Measurements from ENCODE around the gene TMEM190.

TMEM190 gene

GRCh38 chr19:55366790-55367189, 9.8 kb upstream of the TMEM190 start:
- H3K9me3 ChIP-seq (ENCODE audit: control insufficient read depth, insufficient read depth, low read length): no peaks in the 10 kb centered on the region
- no peak overlapping the region for H3K4me3 ChIP-seq (ENCODE audit: low read depth, low read length)
- H3K27me3 ChIP-seq (ENCODE audit: control insufficient read depth, insufficient read depth, low read length): peaks cover 11% of the 10 kb centered on the region
- no peaks in the 10 kb centered on the region for H3K36me3 ChIP-seq (ENCODE audit: control insufficient read depth, insufficient read depth, low read length)
- H3K9ac ChIP-seq (ENCODE audit: low read depth, low read length): no peak overlapping the region
- H3K4me1 ChIP-seq (ENCODE audit: control insufficient read depth, insufficient read depth, low read length): peaks cover 3% of the 10 kb centered on the region

- H3K4me3 ChIP-seq (ENCODE audit: low read depth, low read length): no peak overlapping the region
- peaks cover 16% of the 10 kb centered on the region for H3K27me3 ChIP-seq (ENCODE audit: control insufficient read depth, insufficient read depth, low read length)
- H3K9me3 ChIP-seq (ENCODE audit: control insufficient read depth, insufficient read depth, low read length): no peaks in the 10 kb centered on the region
- H3K36me3 ChIP-seq (ENCODE audit: control insufficient read depth, insufficient read depth, low read length): no peaks in the 10 kb centered on the region
- H3K4me1 ChIP-seq (ENCODE audit: control insufficient read depth, insufficient read depth, low read length): peaks cover 3% of the 10 kb centered on the region
- H3K9ac ChIP-seq (ENCODE audit: low read depth, low read length): no peak overlapping the region
Measured at GRCh38 chr19:55368106-55368505, 8.5 kb upstream of the TMEM190 start.

- Histone ChIP-seq H3K9me3 (ENCODE audit: control insufficient read depth, insufficient read depth, low read length) (no peaks in the 10 kb centered on the region), H3K4me3 (ENCODE audit: low read depth, low read length) (peak overlapping the region; percentile 39), H3K27me3 (ENCODE audit: control insufficient read depth, insufficient read depth, low read length) (peaks cover 16% of the 10 kb centered on the region), H3K4me1 (ENCODE audit: control insufficient read depth, insufficient read depth, low read length) (peaks cover 5% of the 10 kb centered on the region), H3K36me3 (ENCODE audit: control insufficient read depth, insufficient read depth, low read length) (no peaks in the 10 kb centered on the region), H3K9ac (ENCODE audit: low read depth, low read length) (no peak overlapping the region)
Measured at GRCh38 chr19:55368701-55369563, 7.7 kb upstream of the TMEM190 start.

GRCh38 chr19:55369653-55370304, 6.8 kb upstream of the TMEM190 start:
- peak overlapping the region; percentile 61 for H3K4me3 ChIP-seq (ENCODE audit: low read depth, low read length)
- peaks cover 5% of the 10 kb centered on the region for H3K4me1 ChIP-seq (ENCODE audit: control insufficient read depth, insufficient read depth, low read length)
- H3K9me3 ChIP-seq (ENCODE audit: control insufficient read depth, insufficient read depth, low read length): no peaks in the 10 kb centered on the region
- H3K27me3 ChIP-seq (ENCODE audit: control insufficient read depth, insufficient read depth, low read length): peaks cover 16% of the 10 kb centered on the region
- no peaks in the 10 kb centered on the region for H3K36me3 ChIP-seq (ENCODE audit: control insufficient read depth, insufficient read depth, low read length)
- no peak overlapping the region for H3K9ac ChIP-seq (ENCODE audit: low read depth, low read length)

GRCh38 chr19:55370305-55370988, 6.2 kb upstream of the TMEM190 start, which contains the start of gene IL11:
Gene IL11, minus strand, starts transcription at chr19:55370463. Its CDS starts 153 bp downstream, at chr19:55370310.
- Histone ChIP-seq H3K4me3 (ENCODE audit: low read depth, low read length) (peak within 1 kb of the TSS; percentile 61), H3K9me3 (ENCODE audit: control insufficient read depth, insufficient read depth, low read length) (no peaks in the 10 kb centered on the region), H3K27me3 (ENCODE audit: control insufficient read depth, insufficient read depth, low read length) (peaks cover 16% of the 10 kb centered on the region), H3K4me1 (ENCODE audit: control insufficient read depth, insufficient read depth, low read length) (peaks cover 7% of the 10 kb centered on the region), H3K9ac (ENCODE audit: low read depth, low read length) (no peak within 1 kb of the TSS), H3K36me3 (ENCODE audit: control insufficient read depth, insufficient read depth, low read length) (no peaks in the 10 kb centered on the region)

- Histone ChIP-seq H3K4me1 (ENCODE audit: control insufficient read depth, insufficient read depth, low read length) (peaks cover 19% of the 10 kb centered on the region), H3K27me3 (ENCODE audit: control insufficient read depth, insufficient read depth, low read length) (peaks cover 16% of the 10 kb centered on the region)
Measured at GRCh38 chr19:55372316-55373081, 4.1 kb upstream of the TMEM190 start.

GRCh38 chr19:55373306-55373992, 3.2 kb upstream of the TMEM190 start:
- Histone ChIP-seq H3K9me3 (ENCODE audit: control insufficient read depth, insufficient read depth, low read length) (no peaks in the 10 kb centered on the region), H3K27me3 (ENCODE audit: control insufficient read depth, insufficient read depth, low read length) (peaks cover 18% of the 10 kb centered on the region), H3K4me1 (ENCODE audit: control insufficient read depth, insufficient read depth, low read length) (peaks cover 19% of the 10 kb centered on the region), H3K9ac (ENCODE audit: low read depth, low read length) (no peak overlapping the region), H3K36me3 (ENCODE audit: control insufficient read depth, insufficient read depth, low read length) (no peaks in the 10 kb centered on the region), H3K4me3 (ENCODE audit: low read depth, low read length) (peak overlapping the region; percentile 5)

More at GRCh38 chr19:55372316-55373081, 4.1 kb upstream of the TMEM190 start:
- no peaks in the 10 kb centered on the region for H3K36me3 ChIP-seq (ENCODE audit: control insufficient read depth, insufficient read depth, low read length)
- no peak overlapping the region for H3K4me3 ChIP-seq (ENCODE audit: low read depth, low read length)
- H3K9ac ChIP-seq (ENCODE audit: low read depth, low read length): no peak overlapping the region
- H3K9me3 ChIP-seq (ENCODE audit: control insufficient read depth, insufficient read depth, low read length): no peaks in the 10 kb centered on the region

- H3K9ac ChIP-seq (ENCODE audit: low read depth, low read length): no peak overlapping the region
- peaks cover 22% of the 10 kb centered on the region for H3K4me1 ChIP-seq (ENCODE audit: control insufficient read depth, insufficient read depth, low read length)
- H3K27me3 ChIP-seq (ENCODE audit: control insufficient read depth, insufficient read depth, low read length): peaks cover 21% of the 10 kb centered on the region
- H3K36me3 ChIP-seq (ENCODE audit: control insufficient read depth, insufficient read depth, low read length): no peaks in the 10 kb centered on the region
- peak overlapping the region; percentile 5 for H3K4me3 ChIP-seq (ENCODE audit: low read depth, low read length)
- no peaks in the 10 kb centered on the region for H3K9me3 ChIP-seq (ENCODE audit: control insufficient read depth, insufficient read depth, low read length)
Measured at GRCh38 chr19:55373993-55374757, 2.5 kb upstream of the TMEM190 start.

GRCh38 chr19:55377356-55378131, 918 bp downstream of the TMEM190 start:
- peaks cover 14% of the 10 kb centered on the region for H3K27me3 ChIP-seq (ENCODE audit: control insufficient read depth, insufficient read depth, low read length)
- peak overlapping the region; percentile 56 for H3K9ac ChIP-seq (ENCODE audit: low read depth, low read length)
- H3K36me3 ChIP-seq (ENCODE audit: control insufficient read depth, insufficient read depth, low read length): no peaks in the 10 kb centered on the region
- H3K4me1 ChIP-seq (ENCODE audit: control insufficient read depth, insufficient read depth, low read length): peaks cover 21% of the 10 kb centered on the region
- no peaks in the 10 kb centered on the region for H3K9me3 ChIP-seq (ENCODE audit: control insufficient read depth, insufficient read depth, low read length)
- peak overlapping the region; percentile 79 for H3K4me3 ChIP-seq (ENCODE audit: low read depth, low read length)

- Histone ChIP-seq H3K4me1 (ENCODE audit: control insufficient read depth, insufficient read depth, low read length) (peaks cover 19% of the 10 kb centered on the region), H3K36me3 (ENCODE audit: control insufficient read depth, insufficient read depth, low read length) (no peaks in the 10 kb centered on the region), H3K9me3 (ENCODE audit: control insufficient read depth, insufficient read depth, low read length) (no peaks in the 10 kb centered on the region), H3K9ac (ENCODE audit: low read depth, low read length) (no peak overlapping the region), H3K27me3 (ENCODE audit: control insufficient read depth, insufficient read depth, low read length) (peaks cover 19% of the 10 kb centered on the region), H3K4me3 (ENCODE audit: low read depth, low read length) (no peak overlapping the region)
Measured at GRCh38 chr19:55379174-55379573, 2.5 kb downstream of the TMEM190 start.
